Activated gamma-delta T cell treated with Interleukin-2 at 50 U/mL for 16 hours (primary cell): Measurements from ENCODE around the gene ERC1.
"Not testable (repeated sequence)": the region's sequence is repeated elsewhere in the genome, so short reads cannot be mapped to it uniquely, and the experiment has no call there.

Experiments
- DNase-seq: peaks from one replicate; pipeline ENCODE4 v3.0.0-alpha.2; 2020

Gene ERC1

GRCh38 chr12:1034243-1034642 lies 43.2 kb downstream of the ERC1 start:
- no peak for DNase-seq

- no peak for DNase-seq
These were observed 43.9 kb downstream of the ERC1 start for GRCh38 chr12:1034751-1035457.

DNA sequence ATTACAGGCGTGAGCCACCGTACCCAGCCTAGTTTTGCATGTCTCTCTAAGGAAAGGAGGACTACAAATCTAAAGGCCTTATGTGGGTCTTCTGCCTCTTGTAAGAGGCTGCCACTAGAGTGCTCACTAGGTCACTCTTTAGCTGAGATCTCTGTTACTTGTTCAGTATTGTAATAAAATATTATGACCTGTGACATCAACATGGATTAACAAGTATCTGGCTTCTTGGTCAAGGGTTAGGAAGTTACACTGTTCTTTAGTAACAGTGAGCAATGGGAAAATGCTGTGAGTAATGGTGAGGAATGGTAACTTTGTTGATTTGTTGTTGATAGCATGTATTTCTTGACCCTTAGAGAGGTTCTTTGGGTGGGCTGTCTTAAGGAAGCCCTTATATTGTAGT lies 50.5 kb downstream of the ERC1 start:
- DNase-seq, result no peak

GRCh38 chr12:1044199-1044598 lies 53.2 kb downstream of the ERC1 start:
- DNase-seq, result no peak

DNA sequence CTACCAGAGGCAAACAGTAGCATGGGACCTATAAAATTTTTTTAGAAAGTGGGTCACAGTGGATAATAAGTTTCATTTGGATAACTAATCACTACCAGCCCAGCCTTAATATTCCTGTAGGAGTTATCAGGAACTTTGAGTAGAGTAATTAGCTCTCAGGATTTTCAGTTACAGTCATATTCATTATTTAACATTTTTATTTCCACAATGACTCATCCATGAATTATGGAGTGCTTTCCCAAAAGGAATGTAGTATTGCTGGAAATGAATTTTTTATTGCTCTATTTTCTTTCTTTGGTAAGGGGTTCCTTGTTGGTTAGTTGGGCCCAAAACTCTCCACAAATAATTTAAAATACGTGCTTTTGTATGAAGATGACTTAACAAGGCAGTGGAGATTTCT lies 53.7 kb downstream of the ERC1 start:
- no peak for DNase-seq

DNA sequence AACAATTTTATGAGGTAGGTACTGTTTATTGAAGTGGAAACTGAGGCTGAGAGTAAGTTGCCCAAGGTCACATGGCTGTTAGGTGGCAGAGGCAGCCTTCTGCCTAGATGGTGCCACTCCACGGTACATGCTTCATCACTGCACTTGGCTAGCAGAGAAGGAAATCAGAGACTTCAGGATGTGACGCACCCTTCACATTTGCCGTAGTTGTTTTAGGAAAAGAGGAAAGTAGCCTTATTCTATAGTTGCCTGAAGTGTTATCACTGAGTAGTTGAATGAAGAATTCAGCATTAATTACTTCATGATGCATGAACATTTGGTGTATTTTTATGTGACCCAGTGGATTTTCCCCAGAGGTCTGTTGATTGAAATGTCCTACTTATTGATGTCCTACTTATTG lies 55.7 kb downstream of the ERC1 start:
- DNase-seq, result no peak

DNA sequence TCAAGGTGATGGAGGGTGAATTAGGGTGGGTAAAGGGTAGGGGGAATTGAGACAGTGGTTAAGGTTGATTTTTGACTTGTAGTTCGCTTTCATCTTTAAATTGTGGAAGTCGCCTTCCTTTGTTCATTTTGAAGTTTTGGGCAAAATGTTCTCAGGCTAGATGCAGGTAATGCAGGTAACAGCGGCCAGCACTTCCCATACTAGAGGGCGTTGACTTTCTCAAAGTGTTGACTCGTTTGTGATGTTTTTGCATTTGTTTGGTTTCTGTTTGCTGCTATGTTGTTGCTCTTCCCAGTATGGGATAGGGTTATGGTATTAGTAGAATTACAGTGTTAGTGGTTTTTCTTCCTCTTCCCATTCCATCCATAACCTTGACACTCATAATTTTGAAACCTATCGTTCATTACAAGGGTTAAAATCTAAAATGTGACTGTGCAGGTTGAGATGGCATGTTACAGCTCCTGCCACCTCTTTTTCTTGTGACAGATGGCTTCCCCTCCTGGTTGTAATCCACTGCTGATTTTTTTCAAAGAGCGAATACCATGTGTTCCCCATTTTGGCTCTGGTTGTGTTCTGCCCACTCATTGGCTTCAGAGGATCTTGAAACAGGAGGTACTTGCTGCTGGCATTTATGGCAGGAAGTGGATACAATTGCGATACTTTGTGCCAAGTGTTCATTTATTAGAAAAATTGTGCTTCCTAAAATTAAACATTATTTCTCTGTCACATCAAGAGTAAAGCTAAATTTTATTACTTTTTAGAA lies 57.1 kb downstream of the ERC1 start:
- DNase-seq, result no peak

- no peak for DNase-seq
These were observed 59.2 kb downstream of the ERC1 start for GRCh38 chr12:1050059-1050707.

- DNase-seq, result not testable (repeated sequence)
These were observed 60.6 kb downstream of the ERC1 start for GRCh38 chr12:1051672-1052071.

DNA sequence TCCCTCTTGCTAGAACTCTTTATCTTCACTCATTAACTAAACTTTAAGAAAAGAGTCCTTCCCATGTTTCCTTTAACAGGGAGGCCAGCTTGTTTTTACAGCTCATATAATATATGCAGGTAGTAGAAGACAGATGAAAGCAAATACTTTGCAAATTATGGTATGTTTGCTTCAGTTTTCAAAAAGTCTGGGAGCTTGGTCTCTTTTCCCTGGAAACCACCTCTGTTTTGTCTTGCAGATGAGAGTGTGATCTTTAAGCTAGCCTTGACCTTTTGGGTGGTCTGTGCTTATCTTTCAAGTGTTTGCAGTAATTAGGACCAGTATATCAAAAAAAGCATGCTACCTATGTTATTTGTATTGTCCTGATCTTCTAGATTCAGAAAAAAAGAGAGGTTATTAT lies 62.7 kb downstream of the ERC1 start:
- no peak for DNase-seq

GRCh38 chr12:1054117-1054870 lies 63.3 kb downstream of the ERC1 start:
- DNase-seq, result no peak

DNA sequence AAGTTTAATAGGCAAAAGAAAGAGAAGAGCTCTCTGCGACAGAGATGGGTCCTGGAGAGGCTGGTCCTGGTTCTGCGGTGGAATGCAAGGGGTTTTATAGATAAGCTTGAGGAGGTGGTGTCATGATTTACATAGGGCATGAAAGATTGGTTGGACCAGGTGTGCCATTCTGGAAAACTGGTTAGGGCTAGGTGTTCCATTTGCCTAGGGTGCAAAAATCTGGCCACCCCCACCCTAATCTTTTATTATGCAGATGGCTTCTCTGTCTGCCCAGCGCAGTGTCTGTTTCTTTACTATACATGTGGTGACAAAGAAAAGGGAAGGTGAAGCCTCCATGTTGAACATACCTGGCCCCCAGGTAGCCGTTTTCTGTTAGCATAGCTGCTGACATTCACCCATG lies 65.4 kb downstream of the ERC1 start:
- DNase-seq, result no peak

GRCh38 chr12:1058423-1058822 lies 67.4 kb downstream of the ERC1 start:
- no peak for DNase-seq

DNA sequence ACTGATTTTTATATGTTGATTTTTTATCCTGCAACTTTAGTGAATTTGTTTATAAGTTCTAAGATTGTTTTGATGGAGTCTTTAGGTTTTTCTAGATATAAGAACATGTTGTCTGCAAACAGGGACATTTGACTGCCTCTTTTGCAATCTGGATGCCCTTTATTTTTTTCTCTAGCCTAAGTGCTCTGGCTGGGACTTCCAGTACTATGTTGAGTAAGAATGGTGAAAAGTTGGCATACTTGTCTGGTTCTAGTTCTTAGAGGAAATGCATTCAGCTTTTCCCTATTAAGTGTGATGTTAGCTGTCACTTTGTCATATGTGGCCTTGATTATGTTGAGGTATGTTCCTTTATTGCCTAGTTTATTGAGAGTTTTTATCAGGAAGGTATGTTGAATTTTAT lies 68.1 kb downstream of the ERC1 start:
- no peak for DNase-seq

GRCh38 chr12:1063852-1064251 lies 72.8 kb downstream of the ERC1 start:
- DNase-seq, result no peak

- DNase-seq, result no peak
These were observed 73.3 kb downstream of the ERC1 start for GRCh38 chr12:1064317-1064716.

- no peak for DNase-seq
These were observed 74.6 kb downstream of the ERC1 start for GRCh38 chr12:1065629-1066028.

GRCh38 chr12:1069846-1070245 lies 78.8 kb downstream of the ERC1 start:
- no peak for DNase-seq

- DNase-seq, result no peak
These were observed 80.2 kb downstream of the ERC1 start for GRCh38 chr12:1071182-1071581.

GRCh38 chr12:1073652-1074051 lies 82.6 kb downstream of the ERC1 start:
- no peak for DNase-seq

DNA sequence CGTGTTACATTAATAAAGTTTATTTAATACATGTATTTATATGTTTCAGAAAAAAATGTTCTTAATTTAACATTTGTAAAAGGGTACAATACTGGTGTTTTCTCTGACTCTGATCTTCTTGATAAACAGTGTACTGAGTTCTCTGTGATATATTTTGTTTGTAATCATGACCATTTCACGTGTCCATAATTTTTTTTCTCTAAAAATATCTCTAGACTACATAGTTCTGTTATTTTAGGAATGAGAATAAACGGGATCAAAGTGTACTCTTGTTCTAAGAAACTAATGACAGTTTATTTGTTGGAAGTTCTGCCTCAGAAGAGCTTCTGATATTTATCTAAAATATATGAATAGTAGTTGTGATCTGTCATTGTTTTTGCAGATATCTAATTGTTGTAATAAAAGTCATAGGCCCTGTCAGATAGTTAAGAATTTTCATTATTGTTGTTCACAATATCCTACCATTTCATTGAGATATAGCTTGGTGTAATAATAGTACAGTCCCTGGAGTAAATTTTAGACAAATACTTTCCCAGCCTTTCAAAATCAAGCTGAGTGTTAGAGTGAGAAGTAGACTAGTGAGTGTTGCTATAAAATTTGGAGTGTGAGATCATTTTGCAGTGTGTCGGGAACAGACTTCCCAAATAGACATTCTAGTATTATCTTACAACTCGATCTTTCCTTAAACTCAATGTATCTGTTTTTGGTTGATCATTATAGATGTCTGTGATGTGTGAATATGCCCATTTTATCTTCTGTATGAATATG lies 86.2 kb downstream of the ERC1 start:
- no peak for DNase-seq

- DNase-seq, result no peak
These were observed 87.0 kb downstream of the ERC1 start for GRCh38 chr12:1078002-1078401.
